Prostate gland (tissue), 2 donors: ENCODE data around the gene RIPOR2.

Source experiments
- CTCF ChIP-seq, 4 experiments: fragments of 200-600 bp in 2 of 4; fragments of 450-650 bp in 2 of 4; sonication (generic) in 2 of 4; IDR thresholded peaks; 1 replicate in 3 of 4; 2 replicates in 1 of 4; pipeline ENCODE4 v1.5.1; 2016 to 2019; ENCODE audit warnings: antibody characterized with exemption in 4 of 4, mild to moderate bottlenecking in 2 of 4, moderate library complexity in 2 of 4
- POLR2A ChIP-seq: fragments of 450-650 bp; IDR thresholded peaks from one replicate; pipeline ENCODE4 v1.6.1; 2016; ENCODE audit warnings: antibody characterized with exemption, mild to moderate bottlenecking

- no peak for TF ChIP-seq POLR2A
- TF ChIP-seq CTCF (IDR thresholded peaks at IDR 0.05): no peak
Measured at GRCh38 chr6:24966381-24966780, 30.6 kb upstream of the RIPOR2 start.
